ENCODE measurements around the gene RASD1. TPM values are rescaled to one million over a fixed set of nuclear protein-coding genes. Genes with fewer than 3 reads are reported as not detected.

RASD1 gene
- total RNA-seq, 1 experiment from 2014 or later = 5.7 TPM

DNA sequence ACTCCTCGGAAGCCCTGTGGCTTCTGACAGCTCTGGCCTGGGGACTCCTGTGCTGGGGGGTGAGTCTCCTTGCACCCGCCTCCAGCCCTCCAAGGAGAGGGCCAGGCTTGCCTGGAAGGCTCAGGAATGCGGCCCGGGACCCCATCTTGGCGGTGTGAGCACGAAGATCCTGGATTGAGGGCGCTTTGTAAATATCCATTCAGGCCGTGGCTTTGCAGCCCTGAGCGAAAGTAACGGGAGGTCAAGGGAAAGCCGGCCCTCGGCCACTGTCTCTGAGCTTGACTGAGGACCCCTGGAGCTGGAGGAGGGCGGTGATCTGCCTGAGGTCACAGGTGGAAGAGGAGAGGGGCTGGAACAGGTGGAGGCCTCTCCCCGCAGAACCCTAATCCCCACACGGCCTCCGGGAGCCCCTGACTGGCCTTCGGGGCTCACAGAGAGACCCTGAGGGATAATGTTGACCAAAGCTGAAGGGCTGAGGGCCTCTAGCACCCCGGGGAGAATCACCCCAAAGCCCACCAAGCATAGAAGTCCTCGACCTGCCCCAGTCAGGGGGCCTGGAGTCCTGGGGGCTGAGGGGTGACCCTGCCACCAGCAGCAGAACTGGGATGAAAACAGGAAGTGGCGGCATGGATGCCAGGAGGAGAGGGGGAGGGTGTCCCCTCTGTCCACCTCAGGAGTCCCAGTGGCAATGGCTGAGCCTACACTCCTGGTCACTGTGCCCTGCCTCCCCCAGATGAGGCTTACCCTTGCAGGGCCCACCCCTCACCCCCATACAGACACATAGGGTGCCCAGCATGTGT lies 8.3 kb upstream of the RASD1 start:
- no peak overlapping the region for H2AK5ac ChIP-seq (ENCODE audit: insufficient read length, low read length)
- H3K14ac ChIP-seq (ENCODE audit: insufficient read depth, low read length) = no peak overlapping the region; the same call in 1 of the 2 replicates
- no peaks in the 10 kb centered on the region for H3K9me3 ChIP-seq (ENCODE audit: control insufficient read depth, low read depth, low read length)
- H2BK15ac ChIP-seq (ENCODE audit: low read depth, low read length) = no peak overlapping the region
- H3K4me3 Mint-ChIP-seq = no peak overlapping the region
- H3K9ac ChIP-seq (ENCODE audit: extremely low read depth, insufficient read length, low read length) = no peak overlapping the region
- H3K18ac ChIP-seq (ENCODE audit: insufficient read length, low read depth, low read length) = no peak overlapping the region
- H3K27me3 ChIP-seq (ENCODE audit: insufficient read depth, low read length) = no peaks in the 10 kb centered on the region
- no peak for DNase-seq
- no peak overlapping the region for H3K27ac ChIP-seq (ENCODE audit: insufficient read length, low read depth, low read length)
- H3K4ac ChIP-seq (ENCODE audit: low read depth, low read length) = no peak overlapping the region
- no peak overlapping the region for H3K4me2 ChIP-seq (ENCODE audit: insufficient read depth, insufficient read length, low read length)
- H3K79me2 ChIP-seq (ENCODE audit: insufficient read depth, low read length) = no peaks in the 10 kb centered on the region
- H2BK120ac ChIP-seq (ENCODE audit: low read depth, low read length, poor library complexity, severe bottlenecking) = no peak overlapping the region
- H3K79me1 ChIP-seq (ENCODE audit: insufficient read depth, low read depth, low read length, poor library complexity, severe bottlenecking) = no peaks in the 10 kb centered on the region
- no CpG with 5 or more reads among the region's 20 CpGs for WGBS (ENCODE audit: extremely low coverage, insufficient read length, low lambda C conversion rate)
- TF ChIP-seq, protein P1, sequence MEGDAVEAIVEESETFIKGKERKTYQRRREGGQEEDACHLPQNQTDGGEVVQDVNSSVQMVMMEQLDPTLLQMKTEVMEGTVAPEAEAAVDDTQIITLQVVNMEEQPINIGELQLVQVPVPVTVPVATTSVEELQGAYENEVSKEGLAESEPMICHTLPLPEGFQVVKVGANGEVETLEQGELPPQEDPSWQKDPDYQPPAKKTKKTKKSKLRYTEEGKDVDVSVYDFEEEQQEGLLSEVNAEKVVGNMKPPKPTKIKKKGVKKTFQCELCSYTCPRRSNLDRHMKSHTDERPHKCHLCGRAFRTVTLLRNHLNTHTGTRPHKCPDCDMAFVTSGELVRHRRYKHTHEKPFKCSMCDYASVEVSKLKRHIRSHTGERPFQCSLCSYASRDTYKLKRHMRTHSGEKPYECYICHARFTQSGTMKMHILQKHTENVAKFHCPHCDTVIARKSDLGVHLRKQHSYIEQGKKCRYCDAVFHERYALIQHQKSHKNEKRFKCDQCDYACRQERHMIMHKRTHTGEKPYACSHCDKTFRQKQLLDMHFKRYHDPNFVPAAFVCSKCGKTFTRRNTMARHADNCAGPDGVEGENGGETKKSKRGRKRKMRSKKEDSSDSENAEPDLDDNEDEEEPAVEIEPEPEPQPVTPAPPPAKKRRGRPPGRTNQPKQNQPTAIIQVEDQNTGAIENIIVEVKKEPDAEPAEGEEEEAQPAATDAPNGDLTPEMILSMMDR (conservative IDR thresholded peaks at IDR 0.05) = no peak
- no peak overlapping the region for H4K91ac ChIP-seq (ENCODE audit: insufficient read length, low read depth, low read length)
- H4K5ac ChIP-seq (ENCODE audit: insufficient read length, low read depth, low read length) = no peak overlapping the region
- no peak overlapping the region for H2BK12ac ChIP-seq (ENCODE audit: insufficient read length, low read depth, low read length)
- no peak overlapping the region for H2BK5ac ChIP-seq (ENCODE audit: insufficient read length, low read length)
- H3K9me3 Mint-ChIP-seq = no peaks in the 10 kb centered on the region
- H3K4me1 Mint-ChIP-seq = peaks cover 12 to 14% of the 10 kb centered on the region in 2 experiments; a peak in 3 of 4 replicates
- no peaks in the 10 kb centered on the region for H4K20me1 ChIP-seq (ENCODE audit: control insufficient read depth, insufficient read depth, insufficient read length)
- no peak overlapping the region for H3K23ac ChIP-seq (ENCODE audit: insufficient read length, low read depth, low read length)
- no peaks in the 10 kb centered on the region for H3K36me3 Mint-ChIP-seq (ENCODE audit: insufficient read depth in 1 of 3, low read depth in 3 of 3)
- no peak overlapping the region for H4K8ac ChIP-seq (replicated peaks; ENCODE audit: insufficient read length, low read depth, low read length)
- H3K56ac ChIP-seq (ENCODE audit: insufficient read length, low read depth, low read length) = no peak overlapping the region
- no peak overlapping the region for H3T11ph ChIP-seq (ENCODE audit: low read length)
- no peak overlapping the region for H2AFZ ChIP-seq (ENCODE audit: low read length)
- H2BK20ac ChIP-seq (ENCODE audit: low read depth, low read length, poor library complexity, severe bottlenecking) = no peak overlapping the region
- no peaks in the 10 kb centered on the region for H3K23me2 ChIP-seq (ENCODE audit: insufficient read length, low read depth, low read length, poor library complexity, severe bottlenecking)
- H3K27me3 Mint-ChIP-seq (ENCODE audit: low read depth) = peaks cover 6% of the 10 kb centered on the region
- no peaks in the 10 kb centered on the region for H3K4me1 ChIP-seq (ENCODE audit: insufficient read depth, low read length)
- no peak overlapping the region; a peak in 1 of 7 replicates for H3K27ac Mint-ChIP-seq
